Jurkat, Clone E6-1 (cell line): ENCODE data around the gene FMNL3.

ENCODE experiments used
- DNase-seq: peaks from one replicate; pipeline ENCODE4 v3.0.0-alpha.2; 2011; ENCODE audit warnings: low read depth, low spot score
- H3K4me3 ChIP-seq: 2 replicates; pipeline ENCODE4 v1.5.1; 2011; ENCODE audit warnings: mild to moderate bottlenecking, low read length, control low read depth, moderate library complexity

The FMNL3 gene

GRCh38 chr12:49641748-49642369, 65.3 kb downstream of the FMNL3 start:
- no peak for DNase-seq
- H3K4me3 ChIP-seq: no peak overlapping the region

GRCh38 chr12:49636979-49637755, 70.0 kb downstream of the FMNL3 start:
- peak; percentile 69 for DNase-seq
- H3K4me3 ChIP-seq: no peak overlapping the region

GRCh38 chr12:49636574-49636973, 70.6 kb downstream of the FMNL3 start:
- DNase-seq: no peak

DNA sequence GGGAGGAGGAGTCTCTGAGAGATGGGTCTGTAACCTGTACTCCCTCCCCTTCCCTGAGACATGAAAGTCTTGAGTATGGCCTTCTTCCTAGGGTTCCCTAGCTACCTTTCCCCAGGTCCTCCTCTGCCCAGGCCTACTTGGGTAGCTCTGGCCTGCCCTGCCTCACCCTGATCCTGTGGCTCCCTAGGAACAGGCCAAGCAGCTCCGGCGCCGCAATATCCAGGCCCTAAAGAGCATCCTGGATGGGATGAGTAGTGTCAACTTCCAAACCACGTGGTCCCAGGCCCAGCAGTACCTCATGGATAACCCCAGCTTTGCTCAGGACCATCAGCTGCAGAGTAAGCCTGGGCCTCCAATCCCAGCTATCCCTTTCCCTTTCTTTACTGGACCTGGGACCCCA, 71.5 kb downstream of the FMNL3 start:
- no peak for DNase-seq
- H3K4me3 ChIP-seq: no peak overlapping the region

More at GRCh38 chr12:49636574-49636973, 70.6 kb downstream of the FMNL3 start:
- no peak overlapping the region for H3K4me3 ChIP-seq

DNA sequence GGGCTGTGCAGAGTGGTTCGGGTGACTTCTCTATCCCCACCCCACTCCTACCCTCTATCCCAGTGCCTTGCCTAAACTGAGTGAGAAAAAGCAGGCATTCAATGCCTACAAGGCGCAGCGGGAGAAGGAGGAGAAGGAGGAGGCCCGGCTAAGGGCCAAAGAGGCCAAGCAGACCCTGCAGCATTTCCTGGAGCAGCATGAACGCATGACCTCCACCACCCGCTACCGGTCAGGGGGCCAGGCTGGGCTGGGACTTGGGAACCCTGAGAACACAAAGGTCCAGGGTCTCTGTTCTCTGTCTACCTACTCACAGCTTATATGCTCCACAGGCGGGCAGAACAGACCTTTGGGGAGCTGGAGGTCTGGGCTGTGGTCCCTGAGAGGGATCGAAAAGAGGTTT, 72.2 kb downstream of the FMNL3 start:
- DNase-seq: no peak
- no peak overlapping the region for H3K4me3 ChIP-seq

DNA sequence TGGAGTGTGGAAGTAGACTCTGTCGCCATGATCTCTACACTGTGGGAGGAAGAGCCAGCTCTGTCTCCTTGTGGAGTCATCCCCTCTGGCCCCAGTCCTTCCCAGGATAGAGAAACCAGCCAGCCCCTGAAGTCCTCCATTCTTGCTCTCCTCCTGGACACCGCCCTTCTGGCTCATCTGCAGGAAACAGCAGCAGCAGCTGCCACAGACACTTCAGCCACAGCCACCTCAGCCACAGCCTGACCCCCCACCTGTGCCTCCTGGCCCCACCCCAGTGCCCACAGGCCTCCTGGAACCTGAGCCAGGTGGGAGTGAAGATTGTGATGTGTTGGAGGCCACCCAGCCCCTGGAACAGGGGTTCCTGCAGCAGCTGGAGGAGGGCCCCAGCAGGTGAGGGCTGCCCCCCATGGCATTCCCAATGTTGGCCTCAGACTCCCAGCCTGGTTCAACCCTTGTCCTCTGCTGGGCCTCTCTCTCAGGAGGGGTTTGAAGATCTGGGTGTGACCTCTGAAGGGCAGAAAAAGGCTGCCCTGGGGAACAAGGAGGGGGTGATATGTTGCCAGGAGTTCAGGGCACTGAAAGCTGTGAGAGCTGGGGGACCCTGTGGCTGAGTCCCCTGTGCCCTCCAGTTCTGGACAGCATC, 73.4 kb downstream of the FMNL3 start:
- H3K4me3 ChIP-seq: no peak overlapping the region
- DNase-seq: no peak

DNA sequence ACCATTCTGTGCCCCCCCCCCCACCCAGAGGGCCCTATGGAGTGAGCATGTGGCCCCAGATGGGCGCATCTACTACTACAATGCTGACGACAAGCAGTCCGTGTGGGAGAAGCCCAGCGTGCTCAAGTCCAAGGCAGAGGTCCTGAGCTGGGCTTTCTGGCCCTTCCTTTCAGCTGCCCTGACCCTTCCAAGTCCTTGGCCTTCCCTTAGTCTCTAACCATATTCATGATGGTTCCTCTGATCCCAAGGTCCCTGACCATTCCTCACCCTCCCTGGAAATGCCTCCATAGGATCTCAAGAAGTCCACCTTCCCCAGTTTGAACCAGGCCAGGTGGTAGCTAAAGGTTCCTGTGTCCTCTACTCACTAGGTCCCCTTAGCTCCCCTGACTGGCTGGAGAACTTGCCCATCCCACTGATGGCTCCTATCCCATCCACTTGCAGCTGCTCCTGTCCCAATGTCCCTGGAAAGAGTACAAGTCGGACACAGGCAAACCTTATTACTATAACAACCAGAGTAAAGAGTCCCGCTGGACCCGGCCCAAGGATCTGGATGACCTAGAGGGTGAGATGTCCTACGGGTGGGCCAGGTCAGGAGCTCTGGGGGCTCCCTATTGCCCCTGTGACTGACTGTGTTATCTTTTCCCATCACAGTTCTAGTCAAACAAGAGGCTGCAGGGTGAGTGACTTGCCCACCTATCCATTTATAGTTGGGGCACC, 74.1 kb downstream of the FMNL3 start:
- no peak for DNase-seq
- H3K4me3 ChIP-seq: no peak overlapping the region

DNA sequence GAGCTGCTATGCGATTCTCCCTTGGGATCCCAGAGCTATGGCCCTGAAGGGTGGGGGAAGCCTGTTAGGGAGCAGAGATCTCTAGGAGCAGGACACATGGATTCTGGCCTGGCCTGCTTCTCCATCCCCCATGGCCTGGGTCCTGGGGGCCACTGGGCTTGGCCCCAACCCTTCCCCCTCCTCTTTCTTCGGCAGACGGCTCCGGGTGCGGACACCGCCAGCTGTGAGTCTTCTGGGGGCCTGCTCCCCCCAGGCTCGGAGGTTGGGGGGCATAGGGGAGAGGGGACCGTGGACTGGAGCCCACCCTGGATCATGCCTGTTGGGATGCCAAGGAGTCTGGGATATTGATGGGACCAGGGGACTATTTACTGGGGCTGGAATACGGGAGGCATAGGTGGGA, 74.8 kb downstream of the FMNL3 start:
- H3K4me3 ChIP-seq: no peak overlapping the region
- no peak for DNase-seq

GRCh38 chr12:49631336-49631907, 75.8 kb downstream of the FMNL3 start:
- no peak overlapping the region for H3K4me3 ChIP-seq
- no peak for DNase-seq

DNA sequence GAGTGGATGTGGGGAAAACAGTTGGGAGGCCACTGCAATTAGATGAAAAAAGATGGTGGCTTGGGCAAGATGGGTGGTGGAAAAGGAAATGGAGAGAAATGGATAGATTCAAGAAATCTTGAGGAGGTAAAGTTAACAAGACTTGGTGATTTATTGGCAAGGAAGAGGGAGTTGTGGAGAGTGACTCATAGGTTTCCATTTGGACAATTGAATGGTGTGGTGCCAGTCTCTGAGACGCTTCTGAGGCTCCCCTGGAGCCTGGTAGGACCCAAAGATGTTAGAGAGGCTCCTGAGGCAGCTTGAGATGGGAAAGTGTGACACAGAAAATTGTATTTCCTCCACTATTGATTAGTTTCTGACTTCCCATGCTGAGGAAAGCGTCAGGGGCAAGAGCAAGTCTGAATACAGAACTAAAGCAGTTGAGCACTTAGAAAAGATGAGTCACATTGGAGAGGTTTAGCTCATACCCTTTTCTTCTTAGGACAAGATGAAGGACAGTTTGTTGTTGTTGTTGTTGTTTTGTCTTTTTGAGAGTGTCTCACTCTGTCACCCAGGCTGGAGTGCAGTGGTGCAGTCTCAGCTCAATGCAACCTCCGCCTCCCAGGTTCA, 79.3 kb downstream of the FMNL3 start:
- no peak for DNase-seq
- H3K4me3 ChIP-seq: no peak overlapping the region

DNA sequence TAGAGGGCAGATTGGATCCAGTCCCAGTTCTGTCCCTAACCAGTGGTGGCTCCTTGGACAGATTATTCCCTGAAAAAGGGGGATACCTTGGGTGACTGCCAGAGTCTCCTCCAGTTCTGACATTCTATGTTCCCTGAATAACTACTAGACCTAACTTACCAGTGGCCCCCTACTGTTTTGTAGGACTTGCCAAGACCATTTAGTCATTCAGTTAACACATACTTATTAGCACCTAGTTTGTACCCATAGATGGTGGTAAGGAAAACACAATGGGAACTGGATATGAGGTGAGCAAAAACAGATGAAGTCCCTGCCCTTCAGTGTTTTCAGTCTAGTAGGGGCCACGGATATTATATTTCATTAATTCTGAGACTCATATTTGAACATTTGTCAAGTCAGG, 80.4 kb downstream of the FMNL3 start:
- H3K4me3 ChIP-seq: no peak overlapping the region
- no peak for DNase-seq

- H3K4me3 ChIP-seq: no peak overlapping the region
- DNase-seq: no peak
These were observed 80.9 kb downstream of the FMNL3 start for GRCh38 chr12:49626169-49626835.

DNA sequence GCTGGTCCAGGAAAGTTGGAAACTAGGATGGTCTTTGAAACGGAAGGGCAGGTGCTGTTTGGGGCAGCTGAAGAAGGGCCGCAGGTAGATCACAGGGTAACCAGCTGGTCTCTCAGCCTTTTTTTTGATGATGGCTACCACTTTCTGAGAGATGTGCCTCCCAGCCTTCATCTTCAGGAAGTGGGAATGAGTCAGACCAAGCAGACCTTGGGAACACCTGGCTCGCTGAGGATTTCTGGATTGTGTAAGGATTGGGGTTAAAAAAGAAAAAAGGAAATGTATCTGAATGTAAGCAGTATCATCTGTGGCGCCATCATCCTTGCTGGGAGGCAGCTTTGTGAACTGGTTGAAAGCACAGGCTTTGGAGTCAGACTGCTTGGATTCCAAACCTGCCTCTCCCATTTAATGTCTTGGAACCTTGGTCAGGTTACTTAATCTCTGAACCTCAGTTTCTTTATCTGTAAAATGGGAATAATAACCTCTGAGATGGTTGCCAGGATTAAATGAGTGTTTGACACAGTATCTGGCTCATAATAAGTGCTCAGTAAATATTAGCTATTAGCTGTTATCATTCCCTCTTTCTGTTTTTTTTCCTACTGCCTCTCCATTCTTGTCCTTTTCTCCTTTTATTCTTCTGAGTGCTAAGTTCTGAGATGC, 82.2 kb downstream of the FMNL3 start:
- H3K4me3 ChIP-seq: no peak overlapping the region
- DNase-seq: no peak

DNA sequence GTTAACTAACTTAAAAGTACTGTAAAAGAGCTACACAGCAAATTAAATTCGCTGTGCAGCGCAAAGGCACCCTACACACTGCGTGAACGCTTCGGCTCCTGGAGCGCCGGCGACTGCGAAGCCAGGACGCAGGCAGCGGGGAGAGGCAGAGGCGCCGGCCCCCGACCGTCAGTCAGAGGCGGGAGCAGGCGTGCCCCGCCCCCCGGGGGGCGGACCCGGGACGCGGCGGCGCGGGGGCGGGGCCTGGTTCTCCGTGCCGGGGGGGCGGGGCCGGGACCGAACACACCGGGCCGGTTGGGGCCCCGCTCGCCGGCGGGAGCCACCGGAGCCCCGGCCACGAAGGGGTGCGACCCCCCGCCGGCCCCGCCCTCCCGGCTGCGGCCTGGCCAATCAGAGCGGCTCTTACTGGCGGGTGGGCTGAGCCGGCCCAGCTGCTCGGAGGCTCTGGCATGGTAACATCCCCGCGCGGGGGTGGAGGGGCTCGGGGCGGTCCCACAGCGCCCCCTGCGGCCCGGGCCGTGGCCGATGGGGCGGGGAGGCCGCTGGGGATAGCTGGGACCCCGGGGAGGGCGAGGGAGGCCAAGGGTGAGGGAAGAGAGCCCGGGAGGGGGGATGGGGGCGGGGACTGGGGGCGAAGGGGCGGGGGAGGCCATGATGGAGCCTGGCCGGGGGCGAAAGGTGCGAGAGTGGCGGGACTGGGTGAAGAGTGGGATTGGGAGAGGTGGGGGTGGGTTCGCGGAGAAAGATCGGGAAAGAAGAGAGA, 83.9 kb downstream of the FMNL3 start, which contains the start of gene PRPF40B:
Gene PRPF40B, plus strand, starts transcription at position 420 of the 763 bp plus-strand sequence. Its CDS starts 30 bp downstream, at position 450.
- peak; percentile 65 for DNase-seq
- peak within 1 kb of the TSS; percentile 62 for H3K4me3 ChIP-seq

DNA sequence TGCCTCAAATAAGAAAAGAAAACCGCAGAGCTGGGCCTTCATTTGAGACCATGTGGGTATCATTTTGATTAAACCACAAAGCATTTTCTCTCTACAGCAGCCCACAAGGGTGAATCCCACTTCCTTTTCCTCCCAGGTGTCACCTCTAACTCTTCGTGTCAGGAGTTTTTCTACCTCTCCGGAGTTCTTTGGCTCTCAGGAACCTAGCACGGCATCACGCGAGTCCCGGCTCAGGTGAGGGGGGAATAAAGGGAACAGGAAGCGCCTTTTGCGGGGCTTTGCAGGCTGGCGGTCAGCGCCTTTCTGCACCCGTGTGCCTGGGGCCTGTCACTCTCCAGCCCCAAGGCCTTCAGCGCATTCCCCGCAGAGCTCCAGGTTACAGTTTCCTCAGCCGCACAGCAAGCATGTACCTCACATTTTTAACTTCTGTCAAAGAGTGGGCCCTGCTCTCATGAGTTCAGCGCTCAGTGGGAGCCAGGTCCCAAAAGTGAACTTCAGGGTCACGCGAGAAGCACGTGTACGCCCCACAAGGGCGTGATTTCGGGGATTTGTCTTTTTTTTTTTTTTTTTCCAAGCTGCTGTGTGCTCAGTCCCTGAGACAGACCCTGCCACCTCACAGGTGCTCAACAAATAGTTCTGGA, 84.6 kb downstream of the FMNL3 start:
- H3K4me3 ChIP-seq: peak overlapping the region; percentile 62
- peak; percentile 95 for DNase-seq

GRCh38 chr12:49621651-49622500, 85.3 kb downstream of the FMNL3 start:
- no peak for DNase-seq

More at GRCh38 chr12:49621651-49622500, 85.3 kb downstream of the FMNL3 start:
- H3K4me3 ChIP-seq: peak overlapping the region; percentile 62
